ENCODE measurements around the gene PDE3A.

PDE3A gene

GRCh38 chr12:20731274-20731673 lies 362.9 kb downstream of the PDE3A start:
- no peak for DNase-seq (ENCODE audit: extremely low read depth, insufficient read length)
- H3K27me3 ChIP-seq (replicated peaks; ENCODE audit: control insufficient read depth, insufficient read depth, low read length), result no peaks in the 10 kb centered on the region
- TF ChIP-seq CTCF (IDR thresholded peaks at IDR 0.05; ENCODE audit: insufficient read depth, low read length, poor library complexity, severe bottlenecking), result no peak

More at GRCh38 chr12:20731274-20731673, 362.9 kb downstream of the PDE3A start:
- Histone ChIP-seq H3K36me3 (ENCODE audit: control insufficient read depth, insufficient read depth, low read length) (no peaks in the 10 kb centered on the region), H3K4me3 (replicated peaks; ENCODE audit: low read depth, low read length) (no peak overlapping the region)
